HG03439 (cell line): ENCODE measurements around the gene VIM.
"Not testable (repeated sequence)": the region's sequence is repeated elsewhere in the genome, so short reads cannot be mapped to it uniquely, and the experiment has no call there.

Source experiments
- ATAC-seq: cut with Tn5 transposase; IDR thresholded peaks from one replicate; pipeline ENCODE4 v1.9.1; 2021; ENCODE audit warnings: mild to moderate bottlenecking, moderate library complexity; ENCODE audit not compliant: unreplicated experiment

Gene VIM

DNA sequence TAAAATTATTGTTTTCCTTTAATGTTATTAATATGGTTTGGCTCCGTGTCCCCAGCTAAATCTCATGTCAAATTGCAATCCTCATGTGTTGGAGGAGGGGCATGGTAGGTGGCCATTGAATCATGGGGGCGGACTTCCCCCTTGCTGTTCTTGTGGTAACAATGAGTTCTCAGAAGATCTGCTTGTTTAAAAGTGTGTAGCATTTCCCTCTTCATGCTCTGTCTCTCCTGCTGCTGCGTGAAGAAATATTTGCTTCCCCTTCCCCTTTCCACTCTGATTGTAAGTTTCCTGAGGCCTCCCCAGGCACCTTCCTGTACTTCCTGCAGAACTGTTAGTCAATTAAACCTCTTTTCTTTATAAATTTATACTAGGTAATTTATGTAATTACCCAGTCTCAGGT is 27.5 kb downstream of the VIM start:
- ATAC-seq, result no peak

DNA sequence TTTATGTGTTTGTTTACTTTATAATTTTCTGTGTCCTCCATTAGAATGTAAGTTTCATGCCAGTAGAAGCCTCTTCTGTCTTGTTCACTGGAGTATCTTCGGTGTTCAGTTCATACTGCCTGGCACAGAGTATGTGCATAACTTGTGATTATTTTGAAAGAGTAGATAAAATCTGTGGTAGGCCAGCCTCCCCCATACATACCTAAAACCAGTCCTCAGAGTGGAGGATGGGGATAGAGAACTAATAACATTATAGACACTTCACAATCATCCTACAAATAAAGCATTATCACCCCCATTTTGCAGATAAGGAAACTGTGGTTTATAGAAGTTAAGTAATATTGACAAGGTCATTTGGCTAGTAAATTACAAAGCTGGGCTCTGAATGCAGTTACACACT is 28.0 kb downstream of the VIM start:
- ATAC-seq, result no peak

DNA sequence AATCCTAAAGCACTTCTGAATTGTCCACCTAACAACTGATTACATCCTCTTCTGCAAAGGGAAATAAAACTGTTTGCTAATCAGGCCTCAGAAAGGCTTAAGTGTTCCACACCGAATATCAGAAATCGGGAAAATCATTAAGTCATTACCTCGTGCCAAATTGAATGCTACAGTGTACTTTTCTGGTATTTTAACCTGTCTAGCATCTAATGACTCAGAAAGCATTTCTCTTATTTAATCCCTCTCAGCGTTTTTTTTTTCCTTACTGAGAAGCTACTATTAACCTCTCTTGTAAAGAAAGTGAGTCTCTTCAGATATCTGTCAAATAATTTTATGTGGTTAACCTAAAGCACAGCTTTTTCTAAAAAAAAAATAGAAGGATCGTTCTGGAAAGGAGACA is 28.6 kb downstream of the VIM start:
- no peak for ATAC-seq

DNA sequence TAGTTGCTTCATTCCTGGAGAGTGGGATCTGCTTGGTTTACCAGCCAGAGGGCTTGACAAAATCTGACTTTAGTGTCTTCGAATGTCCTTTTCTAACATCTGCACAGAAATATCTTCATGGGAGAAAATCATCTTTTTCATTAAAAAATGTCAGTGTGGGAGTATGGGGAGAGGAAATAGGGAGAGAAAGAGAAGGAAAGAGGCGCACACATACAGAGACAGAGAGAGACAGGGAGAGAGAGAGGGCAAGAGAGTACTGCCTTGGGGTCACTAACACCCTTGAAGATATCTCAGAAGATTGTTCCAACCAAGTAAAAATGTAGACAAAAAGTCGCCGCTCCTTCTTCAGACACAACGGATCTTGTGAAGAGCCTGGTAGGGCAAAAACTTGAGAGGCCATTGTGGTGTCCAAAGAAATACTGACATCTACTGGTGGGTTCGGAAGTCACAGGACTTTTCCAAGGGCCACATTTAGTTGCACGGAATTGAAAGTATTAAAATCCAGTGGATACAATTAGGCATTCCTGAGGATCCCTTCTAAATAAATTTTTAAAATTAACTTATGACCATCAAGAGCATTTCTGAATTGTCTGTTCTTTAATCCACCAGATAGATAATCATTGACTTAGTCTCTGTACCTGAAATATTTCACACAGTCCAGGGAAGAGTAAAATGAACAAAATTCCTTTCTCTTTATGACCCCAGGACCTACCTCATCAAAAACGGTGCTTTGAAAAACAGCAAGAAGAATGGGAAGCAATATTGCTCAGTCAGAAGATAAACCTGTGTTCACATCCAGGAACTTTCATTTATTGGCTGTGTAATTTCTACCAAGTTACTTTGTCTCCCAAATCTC is 29.7 kb downstream of the VIM start:
- peak; percentile 76 for ATAC-seq

DNA sequence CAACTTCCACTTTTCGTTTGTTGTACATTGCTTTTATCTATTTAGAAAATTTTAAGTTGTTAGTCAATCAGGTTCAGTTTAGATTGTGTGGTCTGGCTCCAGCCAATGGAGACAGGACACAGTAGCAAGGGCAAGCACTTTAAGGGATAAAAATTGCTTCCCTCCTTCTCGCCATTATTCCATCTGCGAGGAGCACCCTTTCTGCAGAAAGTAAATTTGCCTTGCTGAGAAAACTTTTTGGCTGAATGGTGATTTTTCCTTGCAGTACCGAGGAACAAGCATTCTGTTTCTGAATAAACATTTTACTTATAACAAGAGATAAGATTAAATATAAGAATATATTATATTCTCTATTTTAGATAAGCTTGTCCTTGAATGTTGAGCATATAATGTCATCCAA is 34.5 kb downstream of the VIM start:
- no peak for ATAC-seq

DNA sequence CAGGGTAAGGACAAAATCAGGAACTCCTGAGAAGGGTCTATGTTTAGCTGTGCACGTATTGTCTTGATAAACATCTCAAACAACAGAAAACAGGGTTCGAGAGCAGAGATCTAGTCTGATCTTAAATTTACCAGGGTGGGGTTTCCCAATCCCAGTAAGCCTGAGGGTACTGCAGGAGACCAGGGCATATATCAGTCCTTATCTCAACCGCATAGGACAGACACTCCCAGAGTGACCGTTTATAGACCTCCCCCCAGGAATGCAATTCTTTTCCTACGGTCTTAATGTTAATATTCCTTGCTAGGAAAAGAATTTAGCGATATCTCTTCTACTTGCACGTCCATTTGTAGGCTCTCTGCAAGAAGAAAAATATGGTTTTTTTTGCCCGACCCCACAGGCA is 35.5 kb downstream of the VIM start:
- no peak for ATAC-seq

DNA sequence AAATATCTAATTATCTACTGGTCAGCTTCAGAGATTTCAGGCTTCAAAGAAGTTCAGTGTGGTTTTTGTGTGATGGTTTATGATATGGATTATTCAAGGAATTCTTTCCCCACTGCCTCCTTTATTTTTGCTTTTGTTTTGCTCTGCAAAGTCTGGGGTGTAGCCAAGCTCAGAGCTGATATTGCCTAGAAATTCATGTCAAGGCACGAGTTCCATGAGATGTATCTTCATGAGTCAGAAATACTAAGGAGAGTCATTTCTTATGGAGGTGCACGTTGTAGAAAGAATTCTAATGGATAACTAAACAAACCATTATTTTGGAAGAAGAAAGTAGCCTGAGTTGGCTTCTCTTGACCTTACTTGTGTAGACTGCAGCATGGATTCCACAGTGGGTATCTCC is 37.4 kb downstream of the VIM start:
- ATAC-seq, result no peak

DNA sequence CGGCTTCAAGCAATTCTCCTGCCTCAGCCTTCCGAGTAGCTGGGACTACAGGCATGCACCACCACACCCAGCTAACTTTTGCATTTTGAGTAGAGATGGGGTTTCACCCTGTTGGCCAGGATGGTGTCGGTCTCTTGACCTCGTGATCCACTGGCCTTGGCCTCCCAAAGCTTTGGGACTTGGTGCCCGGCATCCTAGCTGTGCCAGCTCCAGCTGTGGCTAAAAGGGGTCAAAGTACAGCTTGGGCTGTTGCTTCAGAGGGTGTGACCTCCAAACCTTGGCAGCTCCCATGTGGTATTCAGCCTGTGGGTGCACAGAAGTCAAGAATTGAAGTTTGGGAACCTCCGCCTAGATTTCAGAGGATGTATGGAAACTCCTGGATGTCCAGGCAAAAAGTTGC is 38.5 kb downstream of the VIM start:
- not testable (repeated sequence) for ATAC-seq

DNA sequence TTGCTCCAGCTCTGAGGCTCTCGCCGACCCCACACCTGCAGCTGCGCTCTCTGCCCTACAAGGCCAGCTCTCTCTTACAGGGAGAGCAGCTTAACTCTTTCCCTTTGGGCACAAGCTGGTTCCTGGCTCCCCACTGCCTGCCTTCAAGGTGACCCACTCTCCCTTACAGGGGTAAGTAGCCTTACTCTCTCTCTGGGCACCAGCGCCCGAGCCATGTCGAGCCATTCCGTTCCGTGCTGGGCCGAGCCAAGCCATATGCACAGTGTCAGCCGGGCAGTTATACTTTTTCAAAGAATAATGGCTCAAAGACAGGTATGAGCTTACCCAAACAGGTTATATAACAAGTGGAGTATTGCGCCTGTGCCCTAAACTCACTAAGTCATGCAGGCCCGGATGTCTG is 44.6 kb downstream of the VIM start:
- ATAC-seq, result no peak

DNA sequence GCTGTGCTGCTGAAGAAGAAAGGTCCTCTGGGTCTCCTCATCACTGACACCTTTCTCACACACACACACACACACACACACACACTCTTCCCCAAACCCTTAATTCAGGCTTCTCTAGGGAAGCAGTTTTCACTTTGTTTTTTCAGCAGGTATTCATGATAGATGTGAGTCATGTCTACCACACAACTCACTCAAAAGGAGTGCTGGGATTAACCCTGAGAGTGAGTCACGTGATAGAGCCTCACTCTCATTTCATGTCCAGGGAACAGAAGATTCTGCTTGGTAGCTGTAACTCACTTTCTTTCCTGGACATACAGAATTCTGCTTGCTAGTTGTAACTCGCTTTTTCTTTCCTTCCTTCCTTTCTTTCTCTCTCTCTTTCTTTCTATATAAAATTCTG is 45.4 kb downstream of the VIM start:
- no peak for ATAC-seq

DNA sequence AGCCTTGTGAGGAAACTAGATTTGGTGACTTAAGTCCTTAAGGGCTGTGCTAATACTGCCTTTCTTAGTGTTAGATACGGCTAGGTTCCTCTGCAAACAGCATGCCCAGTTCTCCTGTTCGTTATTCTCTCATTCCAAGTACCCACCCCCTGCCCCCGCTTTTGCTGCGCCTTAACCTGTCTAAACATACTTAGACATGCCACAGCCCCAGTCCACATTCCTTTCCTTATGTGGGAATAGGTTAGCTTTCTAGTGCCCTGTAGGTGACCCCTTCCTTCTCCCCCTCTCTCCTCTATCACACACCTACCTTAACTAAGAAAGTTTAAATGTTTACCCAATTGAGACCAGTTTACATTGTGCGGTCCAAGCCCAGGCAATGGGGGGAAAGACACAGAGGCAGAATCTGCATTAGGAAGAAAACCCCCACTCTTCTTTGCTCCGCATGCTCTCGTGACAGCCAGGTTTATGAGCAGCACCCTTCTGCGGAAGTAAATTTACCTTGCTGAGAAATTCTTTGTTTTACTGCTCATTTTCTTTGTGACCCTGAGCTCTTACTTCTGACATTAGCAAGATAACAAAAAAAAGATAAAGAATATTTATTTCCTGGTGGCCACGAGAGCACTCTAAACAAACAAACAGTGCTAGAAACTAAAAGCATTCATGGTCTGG is 48.8 kb downstream of the VIM start:
- ATAC-seq, result no peak

DNA sequence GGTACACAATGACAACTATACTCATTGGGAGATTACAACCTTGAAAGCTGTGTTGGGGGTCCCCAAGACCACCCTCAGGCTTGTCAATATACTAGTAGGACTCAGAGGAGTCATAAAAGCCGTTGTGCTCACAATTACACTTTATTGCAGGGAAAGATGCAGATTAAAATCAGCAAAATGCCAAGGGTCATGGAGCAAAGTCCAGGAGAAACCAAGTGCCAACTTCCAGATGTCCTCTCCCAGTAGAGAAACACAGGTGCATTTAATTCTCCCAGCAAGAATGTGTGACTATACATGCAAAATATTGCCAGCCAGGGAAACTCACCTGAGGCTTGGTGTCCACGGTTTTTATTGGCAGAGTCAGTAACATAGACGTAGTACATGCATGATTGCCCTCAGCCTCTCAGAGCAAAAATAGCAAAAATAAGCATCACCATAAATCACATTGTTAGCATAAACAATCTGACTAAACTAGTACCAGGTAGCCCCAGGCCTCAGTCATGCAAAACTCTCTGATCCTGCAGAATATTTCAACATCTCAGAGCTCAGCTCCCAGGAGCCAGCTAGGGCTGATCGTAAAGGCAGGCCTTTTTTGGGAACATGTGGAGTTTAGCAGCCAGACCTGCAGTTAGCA is 50.7 kb downstream of the VIM start:
- no peak for ATAC-seq

DNA sequence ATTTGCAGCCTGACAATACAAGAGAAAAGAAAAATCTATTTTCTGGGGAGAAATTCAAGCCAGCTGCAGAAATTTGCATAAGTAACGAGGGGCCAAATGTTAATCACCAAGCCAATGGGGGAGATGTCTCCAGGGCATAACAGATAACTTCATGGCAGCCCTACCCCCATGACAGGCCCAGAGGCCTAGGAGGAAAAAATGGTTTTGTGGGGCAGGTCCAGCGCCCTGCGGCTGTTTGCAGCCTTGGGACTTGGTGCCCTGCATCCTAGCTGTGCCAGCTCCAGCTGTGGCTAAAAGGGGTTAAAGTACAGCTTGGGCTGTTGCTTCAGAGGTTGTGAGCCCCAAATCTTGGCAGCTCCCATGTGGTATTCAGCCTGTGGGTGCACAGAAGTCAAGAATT is 54.3 kb downstream of the VIM start:
- ATAC-seq, result no peak

DNA sequence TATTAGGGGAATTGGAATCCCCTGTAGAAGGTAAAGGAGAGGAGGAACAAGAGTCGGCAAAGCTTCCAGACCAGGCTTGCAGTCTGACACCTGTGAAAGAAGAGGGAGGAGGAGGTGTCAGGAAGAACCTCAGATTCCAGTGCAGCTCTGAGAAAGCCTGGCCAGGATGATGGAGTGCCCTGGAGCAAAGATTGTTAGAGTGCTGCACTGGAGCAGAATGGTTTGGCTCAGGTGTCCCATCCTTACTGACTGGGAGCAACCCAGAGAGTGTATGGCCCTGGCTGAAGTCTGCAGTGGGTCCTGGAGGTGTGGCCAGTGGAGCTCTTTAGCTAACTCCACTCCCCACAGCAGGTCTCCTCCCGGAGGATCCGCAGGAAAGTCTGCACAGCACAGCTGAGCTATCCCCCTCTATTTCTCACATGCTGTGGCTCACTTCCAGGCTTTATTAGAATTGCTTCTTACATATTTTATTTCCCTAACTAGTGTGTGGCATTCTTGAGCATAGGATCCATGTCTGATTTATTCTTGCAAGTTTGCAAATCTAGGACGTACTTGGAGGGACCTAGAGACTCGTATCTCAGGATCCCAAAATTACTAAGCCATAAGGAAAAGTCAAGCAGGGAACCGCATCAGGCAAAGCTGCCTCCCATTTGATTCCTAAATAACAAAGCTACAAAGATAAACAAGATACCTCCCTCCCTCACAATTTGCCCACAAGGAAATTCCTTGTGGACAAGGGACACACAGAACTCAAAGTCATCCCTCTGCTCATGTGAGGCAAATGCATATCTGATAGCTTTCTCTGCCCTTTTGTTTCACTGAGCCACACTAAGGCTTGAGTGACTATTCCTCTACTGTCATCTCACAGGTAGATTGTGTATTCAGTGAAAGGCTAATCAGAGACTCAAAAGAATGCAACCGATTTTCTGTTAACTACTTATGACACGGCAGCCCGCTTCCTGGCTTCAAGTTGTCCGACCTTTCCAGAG is 58.8 kb downstream of the VIM start:
- no peak for ATAC-seq
